Middle frontal gyrus (tissue), 1 donor: Measurements from ENCODE around the gene CHPF.

Experiments
- DNase-seq: peaks from one replicate; pipeline ENCODE4 v3.0.0-alpha.2; 2015; ENCODE audit warnings: low spot score; ENCODE audit errors: extremely low spot score

CHPF gene

DNA sequence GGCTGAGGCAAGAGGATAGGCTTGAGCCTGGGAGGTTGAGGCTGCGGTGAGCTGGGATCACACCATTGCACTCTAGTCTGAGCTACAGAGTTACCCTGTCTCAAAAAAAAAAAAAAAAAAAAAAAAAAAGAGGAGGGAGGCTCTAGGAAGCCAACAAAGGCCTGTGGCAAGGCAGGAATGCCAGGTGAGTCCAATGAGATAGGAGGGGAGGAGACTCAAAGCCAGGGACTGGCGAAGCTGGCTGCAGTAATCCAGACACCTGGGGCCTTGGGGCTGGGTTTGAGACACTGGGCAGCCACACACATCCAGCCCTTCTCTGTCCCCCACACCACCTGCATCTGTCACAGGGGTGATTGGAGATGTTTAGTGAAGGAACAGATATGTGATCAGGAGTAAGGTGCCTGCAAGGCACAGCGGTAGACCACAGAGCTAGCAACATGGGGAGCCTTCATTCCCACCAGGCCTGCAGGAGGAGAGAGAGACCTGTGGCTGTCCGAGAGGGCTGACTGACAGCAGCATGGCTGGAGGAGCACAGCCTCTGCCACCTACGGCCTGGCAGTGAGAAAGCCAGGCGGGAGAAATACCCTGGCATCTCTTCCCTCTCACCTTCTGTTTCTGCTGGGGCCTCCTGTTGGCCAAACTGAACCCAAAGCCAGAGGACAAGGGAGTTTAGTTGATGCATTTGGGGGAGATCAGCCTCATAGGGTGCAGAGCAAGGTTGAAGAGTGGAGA is 9.5 kb downstream of the CHPF start:
- DNase-seq: no peak

DNA sequence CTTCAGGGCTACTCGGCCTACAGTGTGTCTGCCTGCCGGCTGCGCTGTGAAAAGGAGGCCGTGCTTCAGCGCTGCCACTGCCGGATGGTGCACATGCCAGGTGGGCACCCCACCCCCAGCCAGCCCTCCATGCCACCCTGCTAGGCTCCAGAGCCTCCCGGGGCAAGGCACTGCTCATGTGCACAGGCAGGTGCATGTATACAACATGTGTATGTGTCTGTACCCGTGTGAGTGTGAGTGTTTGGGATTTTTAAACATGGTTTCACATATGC is 11.3 kb downstream of the CHPF start:
- no peak for DNase-seq

- DNase-seq: no peak
These were observed 11.8 kb downstream of the CHPF start for GRCh38 chr2:219531639-219532377.

DNA sequence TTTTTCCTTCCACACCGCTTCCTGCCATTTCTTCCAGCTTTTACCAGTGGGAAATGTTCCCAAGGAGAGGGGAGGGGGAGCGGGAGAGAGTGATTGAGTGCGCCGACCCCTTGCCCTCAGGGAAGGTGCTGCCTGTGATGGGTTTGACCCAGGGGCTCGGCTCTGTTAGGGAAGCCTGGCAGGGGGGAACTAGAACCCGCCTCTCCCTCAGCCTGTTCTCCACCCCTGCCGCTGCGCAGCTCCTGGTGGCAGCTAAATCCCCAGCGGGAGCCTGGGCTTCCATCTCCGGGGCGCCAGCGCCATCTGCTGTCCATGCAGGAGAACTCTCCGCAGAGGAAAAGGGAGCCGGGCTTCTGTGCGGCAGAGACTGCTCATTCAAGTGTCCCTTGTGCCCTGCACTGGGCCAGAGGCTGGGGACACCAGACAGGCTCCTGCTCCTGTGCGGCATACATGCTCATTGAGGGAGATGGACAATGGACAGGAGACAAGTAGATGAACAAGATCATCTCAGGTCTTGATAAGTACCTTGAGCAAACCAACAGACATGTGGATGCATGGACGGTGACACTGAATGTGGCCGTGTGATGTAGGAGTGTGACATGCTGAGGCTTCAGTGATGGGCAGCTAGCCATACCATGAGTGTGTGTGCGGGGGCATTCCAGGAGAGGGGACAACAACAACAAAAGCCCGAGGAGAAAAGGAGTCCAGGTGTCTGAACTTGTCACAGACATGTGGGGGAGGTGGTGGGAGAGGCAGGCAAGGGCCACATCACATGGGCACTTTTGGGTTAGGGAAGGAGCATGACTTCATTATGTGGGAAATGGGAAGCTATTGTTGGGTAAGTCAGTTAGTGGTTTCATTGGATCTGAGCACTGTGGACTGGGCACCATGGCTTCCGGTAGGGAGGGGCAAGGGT is 13.3 kb downstream of the CHPF start:
- peak; percentile 79 for DNase-seq

DNA sequence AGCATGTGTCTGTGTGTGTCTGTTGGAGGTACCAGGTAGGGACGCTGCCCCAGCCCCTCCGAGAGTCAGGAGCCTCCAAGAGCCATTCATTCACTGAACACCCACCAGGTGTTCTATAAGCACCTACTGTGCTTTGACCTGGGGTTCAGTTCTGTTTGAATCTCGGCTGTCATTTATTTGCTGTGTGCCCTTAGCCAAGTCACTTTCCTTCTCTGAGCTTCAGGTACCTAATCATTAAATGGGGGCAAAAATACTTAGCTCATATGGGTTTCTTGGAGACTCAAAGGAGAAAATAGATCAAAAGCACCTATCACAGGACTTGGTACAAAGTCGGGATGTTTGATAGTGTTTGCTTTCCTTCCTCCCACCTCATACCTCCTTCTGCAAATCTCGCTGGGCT is 16.1 kb downstream of the CHPF start:
- no peak for DNase-seq

- DNase-seq: no peak
These were observed 16.6 kb downstream of the CHPF start for GRCh38 chr2:219527076-219527394.

- DNase-seq: no peak
These were observed 17.1 kb downstream of the CHPF start for GRCh38 chr2:219526320-219527075.

GRCh38 chr2:219525533-219526232 is 17.9 kb downstream of the CHPF start:
- DNase-seq: no peak

DNA sequence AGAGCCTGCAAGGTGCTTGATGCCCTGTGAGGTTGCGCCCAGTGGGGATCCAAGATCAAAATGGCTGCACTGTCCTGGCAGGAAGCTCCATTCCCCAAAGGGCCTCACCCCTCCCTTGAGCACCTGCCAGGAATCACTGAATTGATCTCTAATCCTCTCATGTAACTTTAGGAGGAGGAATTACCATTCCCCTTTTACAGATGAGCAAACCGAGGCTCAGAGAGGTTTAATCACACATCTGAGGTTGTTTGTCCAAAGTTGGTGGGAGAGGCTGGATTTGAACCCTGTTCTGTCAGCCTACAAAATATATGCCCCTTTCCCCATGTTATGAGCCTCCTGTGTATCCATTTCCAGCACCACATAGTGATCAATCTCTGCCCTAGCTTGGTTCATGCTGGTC is 18.8 kb downstream of the CHPF start:
- no peak for DNase-seq

GRCh38 chr2:219523031-219523671 is 20.5 kb downstream of the CHPF start:
- DNase-seq: no peak

GRCh38 chr2:219522111-219523030 is 21.2 kb downstream of the CHPF start:
- DNase-seq: no peak

GRCh38 chr2:219521066-219521880 is 22.3 kb downstream of the CHPF start:
- no peak for DNase-seq

DNA sequence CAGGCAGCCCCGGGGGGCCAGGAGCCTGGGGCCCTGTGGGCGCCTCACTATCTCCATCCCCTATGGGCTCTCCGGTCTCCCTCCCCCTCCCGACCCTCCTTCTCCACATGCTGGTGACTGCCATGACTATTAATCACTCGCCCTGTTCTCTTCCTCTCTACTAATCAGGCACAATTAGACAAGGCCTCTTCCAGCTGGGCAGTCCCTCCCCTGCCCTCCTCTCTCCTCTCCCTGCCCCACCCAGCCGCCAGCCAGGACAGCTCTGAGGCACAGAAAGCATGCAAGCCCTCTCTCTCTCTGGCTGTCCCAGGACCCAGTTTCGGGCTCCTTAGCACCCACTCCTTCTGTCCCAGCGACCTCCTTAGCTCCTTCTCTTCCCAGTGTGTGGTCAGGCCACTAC is 23.5 kb downstream of the CHPF start:
- DNase-seq: no peak

DNA sequence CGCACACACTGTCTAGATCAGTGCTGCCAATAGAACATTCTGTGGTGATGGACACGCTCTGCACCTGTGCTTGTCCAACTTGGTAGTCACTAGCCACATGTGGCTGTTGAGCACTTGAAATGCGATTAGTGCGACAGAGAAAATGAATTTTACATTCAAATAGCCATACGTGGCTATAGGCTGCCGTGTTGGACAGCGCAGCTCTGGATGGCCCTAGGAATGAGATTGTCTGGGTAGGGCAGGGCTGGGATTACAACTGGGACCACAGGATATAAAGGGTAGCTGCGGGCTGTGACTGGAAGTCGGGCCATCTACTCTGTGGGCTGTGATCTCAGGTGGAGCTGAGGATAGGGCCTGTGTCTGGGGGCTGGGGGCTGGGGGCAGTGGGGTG is 24.1 kb downstream of the CHPF start:
- no peak for DNase-seq

- DNase-seq: no peak
These were observed 25.4 kb downstream of the CHPF start for GRCh38 chr2:219517954-219518778.

DNA sequence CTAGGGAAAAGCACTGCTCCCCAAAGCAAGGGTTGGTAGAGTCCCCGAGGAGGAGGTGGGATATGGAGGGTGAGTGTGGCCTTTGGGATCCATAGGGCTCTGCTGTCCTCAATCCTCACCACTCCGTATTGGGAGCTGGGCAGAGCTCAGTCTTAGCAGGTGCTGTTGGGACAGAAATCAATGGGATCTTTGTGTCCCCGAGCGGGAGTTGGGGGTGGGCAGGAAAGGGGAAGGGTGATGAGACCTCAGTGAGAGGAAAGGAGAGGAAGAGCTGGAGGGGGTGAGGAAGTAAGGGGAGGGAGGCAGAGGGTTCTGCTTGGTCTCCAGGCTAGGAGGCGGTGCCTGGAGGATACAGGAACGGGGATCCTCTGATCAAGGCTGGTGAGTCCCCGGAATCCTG is 26.7 kb downstream of the CHPF start:
- DNase-seq: no peak

DNA sequence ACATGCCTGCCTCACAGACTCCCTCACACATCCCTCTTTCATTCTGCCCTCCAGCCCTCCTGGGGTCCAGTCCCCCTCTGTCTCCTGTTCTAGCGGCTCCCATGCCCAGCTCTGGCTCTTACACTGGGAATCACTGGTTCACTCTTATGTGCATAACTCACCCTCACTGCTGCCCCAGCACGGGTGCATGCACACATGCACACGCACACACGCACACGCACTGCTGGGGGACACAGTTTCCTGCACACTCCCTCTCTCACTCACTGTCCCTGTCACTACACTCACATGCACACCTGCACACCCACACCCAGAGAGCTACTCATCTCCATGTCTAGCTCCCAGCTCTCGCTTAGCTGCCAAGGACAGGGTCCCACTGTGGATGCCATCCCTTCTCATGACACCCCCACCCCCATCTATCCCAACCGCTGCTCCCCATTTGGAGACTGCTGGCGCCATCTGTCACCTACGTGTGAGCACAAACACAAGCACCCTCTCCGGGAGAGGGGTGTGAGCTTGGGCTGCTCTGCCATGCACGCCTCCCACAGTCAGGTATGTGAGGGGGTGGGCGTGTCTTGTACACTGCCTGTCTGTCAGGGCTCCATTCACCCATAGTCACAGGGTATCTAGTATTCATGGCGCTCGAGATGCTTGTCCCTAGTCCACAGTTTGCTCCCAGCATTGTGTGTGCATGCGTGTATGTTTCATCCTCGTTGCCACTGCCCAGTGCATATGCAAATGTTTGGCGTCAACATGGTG is 27.6 kb downstream of the CHPF start:
- no peak for DNase-seq
